ENCODE results near the gene GDAP2.

DNA sequence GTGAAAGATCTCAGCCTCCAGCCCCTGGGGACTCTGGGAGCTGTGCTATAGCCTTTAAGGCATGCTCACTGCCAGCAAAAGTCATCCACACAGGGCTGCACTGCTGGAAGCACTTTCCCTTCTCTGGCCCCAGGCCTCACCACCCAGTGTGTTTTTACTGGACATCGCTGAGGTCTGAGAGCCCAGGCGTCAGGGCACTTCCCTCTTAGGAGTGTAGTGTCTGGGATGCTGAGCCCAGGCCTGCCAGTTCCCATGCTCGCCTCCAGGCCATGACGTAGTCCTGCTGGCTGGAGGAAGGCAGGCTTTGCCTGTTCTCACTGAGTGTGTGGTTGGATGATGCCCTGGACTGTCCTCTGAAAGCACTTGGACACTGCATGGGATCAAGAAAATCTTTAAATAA, 101.2 kb downstream of the GDAP2 start:
- TF ChIP-seq, protein P1, sequence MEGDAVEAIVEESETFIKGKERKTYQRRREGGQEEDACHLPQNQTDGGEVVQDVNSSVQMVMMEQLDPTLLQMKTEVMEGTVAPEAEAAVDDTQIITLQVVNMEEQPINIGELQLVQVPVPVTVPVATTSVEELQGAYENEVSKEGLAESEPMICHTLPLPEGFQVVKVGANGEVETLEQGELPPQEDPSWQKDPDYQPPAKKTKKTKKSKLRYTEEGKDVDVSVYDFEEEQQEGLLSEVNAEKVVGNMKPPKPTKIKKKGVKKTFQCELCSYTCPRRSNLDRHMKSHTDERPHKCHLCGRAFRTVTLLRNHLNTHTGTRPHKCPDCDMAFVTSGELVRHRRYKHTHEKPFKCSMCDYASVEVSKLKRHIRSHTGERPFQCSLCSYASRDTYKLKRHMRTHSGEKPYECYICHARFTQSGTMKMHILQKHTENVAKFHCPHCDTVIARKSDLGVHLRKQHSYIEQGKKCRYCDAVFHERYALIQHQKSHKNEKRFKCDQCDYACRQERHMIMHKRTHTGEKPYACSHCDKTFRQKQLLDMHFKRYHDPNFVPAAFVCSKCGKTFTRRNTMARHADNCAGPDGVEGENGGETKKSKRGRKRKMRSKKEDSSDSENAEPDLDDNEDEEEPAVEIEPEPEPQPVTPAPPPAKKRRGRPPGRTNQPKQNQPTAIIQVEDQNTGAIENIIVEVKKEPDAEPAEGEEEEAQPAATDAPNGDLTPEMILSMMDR (IDR thresholded peaks at IDR 0.05), result peak in 1 of 12 donors; percentile 6
- TF ChIP-seq POLR2A (IDR thresholded peaks at IDR 0.05), result no peak
